Suprapubic skin (tissue), 3 donors: ENCODE measurements around the gene IL1RAPL2.

ENCODE experiments used
- CTCF ChIP-seq, 2 donors: fragments of 200-600 bp in 1 of 2; fragments of 450-650 bp in 1 of 2; sonication (generic) in 1 of 2; IDR thresholded peaks; one replicate each; pipeline ENCODE4 v1.5.1; 2016 to 2019; ENCODE audit warnings: antibody characterized with exemption in 2 of 2, mild to moderate bottlenecking in 1 of 2, moderate library complexity in 1 of 2
- EP300 ChIP-seq: sonication (generic); formaldehyde crosslinking; IDR thresholded peaks from one replicate; pipeline ENCODE4 v1.6.1; 2017; ENCODE audit warnings: antibody characterized with exemption

- TF ChIP-seq EP300 (no peak), CTCF (IDR thresholded peaks at IDR 0.05) (no peak)
Measured at GRCh38 chrX:105775679-105776078, 1209.7 kb downstream of the IL1RAPL2 start.
